GM18858 (cell line): ENCODE measurements around the gene MYBBP1A.

Experiments used
- ATAC-seq: cut with Tn5 transposase; IDR thresholded peaks from one replicate; pipeline ENCODE4 v1.9.1; 2021; ENCODE audit not compliant: unreplicated experiment

MYBBP1A gene

DNA sequence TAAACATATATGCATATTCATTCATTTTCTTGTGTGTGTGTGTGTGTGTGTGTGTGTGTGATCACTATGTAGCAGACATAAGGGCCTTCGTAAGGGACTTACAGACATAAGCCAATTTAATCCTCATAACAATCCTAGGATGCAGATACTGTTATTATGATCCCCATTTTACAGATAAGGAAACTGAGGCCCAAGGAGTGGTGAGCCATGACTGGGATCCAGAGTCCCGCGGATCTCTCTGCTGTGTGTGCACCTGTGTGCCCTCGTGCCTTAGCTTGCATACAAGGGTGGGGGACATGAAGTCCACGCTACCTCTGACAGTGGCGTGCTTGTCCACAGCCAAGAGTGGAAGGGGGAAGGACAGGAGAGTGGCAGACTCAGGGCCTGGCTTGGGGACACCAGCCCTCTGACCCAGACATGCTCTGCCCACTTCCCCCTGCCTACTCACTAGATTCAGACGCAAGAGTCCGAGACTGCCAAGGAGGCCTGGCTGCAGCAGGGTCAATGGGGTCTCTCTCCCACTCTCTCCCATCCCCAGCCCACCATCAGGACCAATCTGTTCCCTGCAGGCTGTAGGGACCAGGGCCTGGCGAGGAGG is 19.4 kb upstream of the MYBBP1A start:
- ATAC-seq = no peak

DNA sequence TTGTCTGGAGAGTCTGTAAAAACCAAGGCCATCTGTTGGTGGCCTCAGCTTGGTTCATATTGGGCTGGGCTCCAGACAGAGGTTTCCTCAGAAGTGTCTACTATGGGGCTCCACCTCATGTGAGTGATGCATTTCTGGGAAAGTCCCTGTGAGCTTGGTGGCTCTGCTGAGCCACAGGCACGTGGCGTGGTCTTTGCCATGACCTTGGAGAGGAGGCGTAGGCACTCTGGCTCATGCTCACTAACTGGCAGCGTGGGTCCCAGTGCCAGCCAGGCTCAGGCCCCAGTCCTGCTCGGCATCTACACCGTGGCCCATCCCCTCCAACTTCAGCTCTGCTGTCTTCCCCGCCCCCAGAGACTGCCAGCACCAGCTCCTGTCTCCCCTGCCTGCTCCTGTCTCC is 18.5 kb upstream of the MYBBP1A start:
- no peak for ATAC-seq

DNA sequence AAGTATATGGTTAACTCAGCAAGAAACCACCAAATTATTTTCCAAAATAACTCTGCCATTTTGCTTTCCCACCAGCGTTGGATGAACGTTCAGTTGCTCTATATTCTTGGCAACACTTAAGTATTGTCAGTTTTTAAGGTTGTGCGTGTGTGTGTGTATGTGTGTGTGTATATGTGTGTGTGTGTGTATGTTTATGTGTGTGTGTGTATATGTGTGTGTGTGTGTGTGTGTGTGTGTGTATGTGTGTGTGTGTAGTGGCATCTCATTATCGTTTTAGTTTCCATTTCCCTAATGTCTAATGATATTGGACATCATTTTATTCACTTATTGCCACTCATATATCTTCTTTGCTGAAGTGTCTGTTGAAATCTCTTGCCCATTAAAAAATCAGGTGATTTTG is 17.9 kb upstream of the MYBBP1A start:
- ATAC-seq = no peak

DNA sequence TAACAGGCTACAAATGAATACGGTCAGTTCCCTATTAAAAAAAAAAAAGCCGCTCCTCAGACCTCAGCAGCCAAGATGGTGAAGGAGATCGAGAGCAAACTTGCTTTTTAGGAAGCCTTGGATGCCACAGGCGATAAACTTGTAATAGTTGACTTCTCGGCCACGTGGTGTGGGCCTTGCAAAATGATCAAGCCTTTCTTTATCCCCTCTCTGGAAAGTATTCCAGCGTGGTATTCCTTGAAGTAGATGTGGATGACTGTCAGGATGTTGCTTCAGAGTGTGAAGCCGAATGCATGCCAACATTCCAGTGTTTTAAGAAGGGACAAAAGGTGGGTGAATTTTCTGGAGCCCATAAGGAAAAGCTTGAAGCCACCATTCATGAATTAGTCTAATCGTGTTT is 16.9 kb upstream of the MYBBP1A start:
- no peak for ATAC-seq

DNA sequence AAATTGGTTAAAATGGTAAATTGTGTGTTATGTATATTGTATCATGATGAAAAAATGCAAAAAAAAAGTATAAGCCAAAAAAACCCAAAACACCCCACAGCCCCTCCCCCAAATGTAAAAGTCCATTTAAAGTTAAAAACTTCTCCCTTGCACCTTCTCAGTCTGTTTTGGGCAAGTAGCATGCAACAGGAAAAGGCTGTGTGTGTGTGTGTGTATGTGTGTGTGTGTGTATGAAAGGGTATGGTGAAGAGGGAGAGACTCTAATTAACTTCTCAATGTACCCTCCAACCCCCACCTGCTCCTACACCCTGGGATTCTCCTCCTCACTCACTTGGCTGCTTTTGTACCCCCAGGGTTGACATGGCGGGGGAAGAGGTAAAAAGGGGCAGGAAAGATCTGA is 14.4 kb upstream of the MYBBP1A start:
- ATAC-seq = no peak

DNA sequence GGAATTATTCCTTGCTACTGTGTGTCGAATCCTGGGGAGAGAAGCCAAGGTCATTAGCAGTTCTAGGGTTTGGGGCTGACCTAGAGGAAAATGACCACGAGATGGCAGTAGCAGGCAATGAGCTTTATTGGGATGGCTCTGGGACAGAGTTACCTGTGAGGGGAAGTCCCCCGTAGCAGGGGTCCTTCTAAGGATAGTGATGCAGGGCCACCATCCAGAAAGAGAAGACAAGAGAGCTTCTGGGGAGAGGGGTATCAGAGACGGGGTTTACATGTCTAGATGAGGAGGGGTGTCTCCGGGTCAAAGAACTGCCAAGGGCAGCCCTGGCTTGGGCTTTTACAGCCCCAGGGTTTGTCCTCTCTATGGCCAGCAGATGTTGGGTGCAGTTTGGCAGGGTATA is 11.6 kb upstream of the MYBBP1A start:
- ATAC-seq = no peak

DNA sequence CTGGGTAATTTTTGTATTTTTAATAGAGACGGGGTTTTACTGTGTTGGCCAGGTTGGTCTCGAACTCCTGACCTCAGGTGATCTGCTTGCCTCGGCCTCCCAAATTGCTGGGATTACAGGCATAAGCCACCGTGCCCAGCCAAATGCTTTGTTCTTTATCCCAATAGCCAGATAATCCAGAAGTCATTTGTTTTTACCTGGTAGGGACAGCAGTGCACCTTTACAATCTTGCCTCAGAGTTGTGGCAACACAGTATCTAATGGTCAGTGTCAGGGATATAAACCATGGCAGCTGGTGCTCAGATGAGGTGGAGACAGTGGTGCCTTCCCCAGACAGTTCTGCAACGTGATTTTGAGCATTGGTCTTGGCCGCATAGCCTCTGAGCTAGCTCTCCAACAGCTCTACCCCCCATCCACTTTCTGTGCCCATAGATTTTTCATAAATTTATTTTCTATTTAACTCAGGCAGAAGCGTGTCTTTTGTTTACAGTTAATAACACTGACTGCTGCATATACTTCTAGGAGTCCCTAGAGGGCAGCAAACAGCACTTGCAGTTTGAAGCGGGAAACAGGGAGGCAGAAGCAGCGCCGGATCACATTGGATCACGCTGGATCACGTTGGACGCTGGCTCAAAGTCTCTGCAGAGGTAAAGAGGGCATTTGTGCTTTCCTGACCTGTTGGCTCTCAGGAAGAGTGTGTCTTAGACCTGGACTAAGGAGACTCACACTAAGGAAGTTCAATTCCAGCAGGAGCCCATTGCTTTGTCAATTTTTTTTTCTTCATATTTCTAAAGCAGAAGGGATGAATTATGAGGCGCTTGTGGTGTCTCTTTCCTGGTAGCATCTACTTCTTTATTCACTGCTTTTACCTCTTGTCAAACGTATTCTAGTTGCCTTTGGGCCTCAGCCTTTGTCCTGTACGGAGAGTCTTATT is 10.3 kb upstream of the MYBBP1A start:
- ATAC-seq = no peak

DNA sequence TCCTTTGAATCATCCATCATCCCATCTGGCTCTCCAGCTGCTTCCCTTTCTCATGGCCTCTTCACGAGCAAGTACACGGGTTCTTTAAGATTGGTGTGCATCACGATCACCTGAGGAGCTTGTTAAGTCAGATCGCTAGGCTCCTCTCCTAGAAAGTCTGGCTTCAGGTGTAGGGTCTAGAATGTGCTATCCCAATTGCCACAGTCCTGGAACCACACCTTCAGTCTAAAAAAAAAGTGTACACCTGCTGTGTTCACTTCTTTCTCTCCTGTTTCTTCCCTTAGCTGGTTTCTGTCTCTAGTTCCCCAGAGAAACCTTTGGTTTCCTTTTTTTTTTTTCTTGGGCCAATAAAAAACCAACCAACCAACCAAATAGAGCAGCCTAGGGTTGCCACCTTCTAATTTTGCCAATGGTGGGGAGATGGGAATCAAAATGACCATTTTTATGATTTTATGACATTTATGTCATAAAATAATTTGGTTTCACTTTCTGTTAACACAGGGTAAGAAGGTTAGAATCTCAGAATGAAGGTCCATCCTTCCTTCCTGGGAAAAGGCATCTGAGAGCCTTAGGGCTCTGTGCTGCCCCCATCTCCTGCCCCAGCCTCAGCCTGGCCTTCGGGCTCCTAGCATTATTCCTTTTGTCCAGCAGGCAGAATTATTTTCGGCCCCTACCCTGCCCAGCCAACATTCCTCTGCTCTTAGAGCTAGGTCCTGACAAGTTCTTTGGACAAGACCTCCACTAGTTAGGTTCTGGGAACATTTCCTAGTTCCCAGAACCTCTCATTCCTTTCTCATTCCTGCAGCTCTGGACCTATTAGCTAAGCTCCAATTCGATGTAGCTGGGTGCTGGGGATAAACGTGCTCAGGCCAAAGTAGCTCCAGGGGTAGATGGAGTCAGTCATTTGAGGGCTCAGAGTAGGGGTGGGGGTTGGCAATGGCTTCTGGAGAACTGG is 7.1 kb upstream of the MYBBP1A start:
- ATAC-seq = no peak

DNA sequence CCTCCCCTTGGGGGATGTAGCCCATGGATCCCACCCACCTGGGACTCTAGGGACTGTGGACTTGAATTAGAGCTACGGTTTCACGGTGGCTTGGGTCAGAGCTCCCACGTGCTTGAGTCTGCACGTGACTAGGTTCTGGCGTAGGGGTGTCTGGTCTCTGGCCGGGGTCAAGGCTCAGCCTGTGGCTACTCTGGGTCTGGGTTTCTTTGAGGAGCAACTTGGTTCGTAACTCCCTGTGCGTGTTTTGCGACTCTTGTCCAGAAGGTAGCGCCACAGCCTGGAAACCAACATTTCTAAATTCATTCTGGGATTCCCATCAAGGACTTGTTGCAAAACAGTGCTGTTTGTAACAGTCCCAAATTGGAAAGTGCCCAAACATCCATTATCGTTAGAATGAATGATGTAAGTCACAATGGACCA is 5.7 kb upstream of the MYBBP1A start:
- no peak for ATAC-seq

DNA sequence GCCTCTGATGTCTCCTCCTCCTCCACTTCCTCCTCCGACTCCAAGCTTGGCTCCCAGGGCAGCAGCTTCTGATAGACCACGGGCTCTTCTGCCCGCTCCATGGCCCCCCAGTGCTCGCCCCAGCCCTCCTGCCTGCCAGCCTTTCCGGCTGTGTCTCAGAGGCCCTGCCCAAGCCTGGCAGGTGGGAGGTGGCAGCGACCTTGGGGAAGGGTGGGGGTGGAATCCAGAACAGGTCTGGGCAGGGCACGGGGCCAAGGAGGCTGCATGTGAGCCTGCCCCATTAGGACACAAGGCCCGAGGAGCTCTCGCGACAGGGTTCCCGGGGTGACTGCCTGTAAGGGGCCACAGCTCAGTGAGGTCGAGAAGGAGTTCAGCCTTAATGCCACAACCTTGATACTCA is 5.2 kb upstream of the MYBBP1A start, which contains the start of gene GGT6:
TSS of gene GGT6 (minus strand) at position 157 of the 400 bp plus-strand sequence. CDS start at position 101, 56 bp downstream.
- ATAC-seq = no peak

DNA sequence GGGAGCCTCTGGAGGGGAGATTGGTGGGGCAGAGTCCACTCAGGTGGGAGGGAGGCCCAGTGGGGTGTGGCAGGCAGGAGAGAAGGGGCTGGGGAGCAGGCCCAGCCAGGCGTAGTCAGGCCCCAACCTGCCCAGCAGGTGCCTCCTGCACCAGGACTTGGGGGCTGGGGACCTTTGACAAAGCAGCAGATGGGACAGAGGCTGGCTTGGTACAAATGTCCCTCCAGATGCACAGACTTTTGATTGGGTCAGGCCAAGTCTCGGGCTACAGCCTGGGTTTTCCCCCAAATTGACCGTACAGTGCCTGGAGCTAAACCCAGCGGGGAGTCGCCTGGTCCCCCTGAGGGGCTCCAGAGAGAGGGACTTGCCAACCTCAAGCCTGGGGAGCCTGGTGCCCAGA is 4.8 kb upstream of the MYBBP1A start:
- no peak for ATAC-seq

DNA sequence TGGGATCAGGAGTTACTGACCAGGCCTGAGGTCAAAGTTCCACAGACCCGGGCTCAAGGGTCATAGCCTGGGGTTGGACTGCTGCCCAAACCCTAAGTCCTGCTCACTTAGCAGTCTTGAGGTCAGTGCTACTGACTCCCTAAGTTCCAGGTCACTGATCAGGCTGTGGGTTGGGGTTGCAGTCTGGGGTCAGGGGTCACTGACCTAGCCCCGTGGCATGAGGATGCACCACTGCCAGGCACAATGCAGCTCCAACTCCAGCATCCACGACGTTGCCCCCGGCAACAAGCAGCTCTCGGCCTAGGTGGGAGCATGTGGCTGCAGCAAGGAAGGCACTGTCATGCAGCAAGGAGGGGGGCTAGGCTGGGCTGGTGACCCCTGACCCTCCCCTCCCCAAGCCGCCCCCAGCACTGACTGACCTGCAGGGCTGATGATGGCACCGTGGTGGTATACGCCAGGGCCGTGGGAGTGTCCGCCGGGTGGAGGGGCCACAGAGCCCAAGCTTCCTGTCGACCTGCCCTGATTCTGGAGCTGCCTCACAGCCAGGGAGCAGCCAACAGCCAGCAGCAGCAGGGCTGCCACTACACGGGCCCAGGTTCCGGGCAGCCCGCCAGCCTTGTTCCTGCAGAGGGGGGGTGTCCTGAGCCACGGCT is 4.1 kb upstream of the MYBBP1A start:
- ATAC-seq = no peak

DNA sequence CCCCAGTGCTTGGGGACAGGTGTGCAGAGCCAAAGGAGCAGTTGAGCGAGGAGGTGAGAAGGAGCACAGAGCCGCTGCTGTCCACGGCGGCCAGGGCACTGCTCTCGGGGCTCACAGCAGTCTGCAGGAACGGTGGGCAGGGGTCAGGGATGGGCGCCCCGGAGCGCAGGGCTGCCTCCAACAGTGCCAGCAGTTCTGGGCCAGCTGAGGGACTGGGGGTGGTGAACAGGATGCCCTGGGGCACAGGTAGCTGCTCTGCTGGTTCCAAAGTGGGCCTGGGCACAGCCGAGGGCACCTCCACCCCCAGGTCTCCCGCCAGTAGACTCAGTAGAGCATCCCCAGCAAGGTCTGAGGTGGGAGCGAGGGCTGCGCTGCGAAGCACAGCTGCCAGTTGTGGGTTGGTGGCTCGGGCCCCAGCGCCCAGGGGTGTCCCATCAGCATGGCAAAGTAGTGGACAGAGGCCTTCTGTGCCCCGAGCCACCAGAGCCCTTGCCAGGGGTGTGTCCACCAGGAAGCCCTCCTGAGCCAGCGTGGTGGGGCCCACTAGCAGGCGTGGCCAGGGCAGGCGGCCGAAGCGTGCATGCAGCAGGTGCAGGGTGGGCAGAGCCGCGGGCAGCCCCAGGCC is 3.3 kb upstream of the MYBBP1A start:
- ATAC-seq = no peak

DNA sequence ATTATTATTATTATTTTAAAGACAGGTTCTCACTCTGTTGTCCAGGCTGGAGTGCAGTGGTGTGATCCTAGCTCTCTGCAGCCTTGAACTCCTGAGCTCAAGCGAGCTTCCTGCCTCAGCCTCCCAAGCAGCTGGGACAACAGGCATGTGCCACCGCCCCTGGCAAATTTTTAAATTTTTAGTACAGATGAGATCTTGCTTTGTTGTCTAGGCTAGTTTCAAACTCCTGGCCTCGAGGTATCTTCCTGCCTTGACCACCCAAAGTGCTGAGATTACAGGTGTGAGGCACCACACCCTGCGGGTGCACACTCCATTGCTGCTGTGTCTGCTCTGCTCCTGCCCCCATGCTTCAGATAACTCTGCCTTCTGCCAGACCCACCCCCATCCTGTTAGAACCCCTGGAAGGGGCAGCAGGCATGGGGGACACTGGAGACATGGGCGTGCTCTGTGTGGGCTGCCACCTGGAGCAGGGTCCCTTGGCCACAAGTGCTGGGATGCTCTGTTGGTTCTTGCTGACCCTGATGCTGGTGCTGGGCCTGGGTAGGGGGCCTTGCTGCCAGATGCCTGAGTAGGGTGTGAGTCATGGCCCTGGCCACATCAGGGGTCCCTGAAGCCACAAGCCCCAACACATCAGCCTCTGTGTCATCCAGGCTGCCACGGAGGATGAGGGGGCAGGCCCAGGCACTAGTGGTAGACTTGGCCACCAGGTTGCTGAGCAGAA is 2.6 kb upstream of the MYBBP1A start:
- no peak for ATAC-seq

DNA sequence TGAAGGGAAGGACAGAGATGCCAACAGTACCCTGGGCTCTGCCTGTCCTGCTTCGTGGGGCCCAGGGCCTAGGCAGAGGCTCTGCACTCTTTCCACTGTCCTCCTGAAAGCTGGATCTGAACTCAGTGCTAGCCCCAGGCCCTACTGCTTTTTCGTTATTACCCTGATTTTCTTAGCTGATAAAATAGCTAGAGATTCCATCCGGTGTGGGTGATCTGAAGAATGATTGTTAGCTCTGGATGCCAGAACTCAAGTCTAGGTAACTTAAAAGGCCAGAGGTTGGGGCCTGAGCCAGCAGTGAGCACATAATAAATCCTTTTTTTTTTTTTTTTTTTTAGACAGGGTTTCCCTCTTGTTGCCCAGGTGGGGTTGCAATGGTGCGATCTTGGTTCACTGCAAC is 1.8 kb upstream of the MYBBP1A start:
- ATAC-seq = no peak

DNA sequence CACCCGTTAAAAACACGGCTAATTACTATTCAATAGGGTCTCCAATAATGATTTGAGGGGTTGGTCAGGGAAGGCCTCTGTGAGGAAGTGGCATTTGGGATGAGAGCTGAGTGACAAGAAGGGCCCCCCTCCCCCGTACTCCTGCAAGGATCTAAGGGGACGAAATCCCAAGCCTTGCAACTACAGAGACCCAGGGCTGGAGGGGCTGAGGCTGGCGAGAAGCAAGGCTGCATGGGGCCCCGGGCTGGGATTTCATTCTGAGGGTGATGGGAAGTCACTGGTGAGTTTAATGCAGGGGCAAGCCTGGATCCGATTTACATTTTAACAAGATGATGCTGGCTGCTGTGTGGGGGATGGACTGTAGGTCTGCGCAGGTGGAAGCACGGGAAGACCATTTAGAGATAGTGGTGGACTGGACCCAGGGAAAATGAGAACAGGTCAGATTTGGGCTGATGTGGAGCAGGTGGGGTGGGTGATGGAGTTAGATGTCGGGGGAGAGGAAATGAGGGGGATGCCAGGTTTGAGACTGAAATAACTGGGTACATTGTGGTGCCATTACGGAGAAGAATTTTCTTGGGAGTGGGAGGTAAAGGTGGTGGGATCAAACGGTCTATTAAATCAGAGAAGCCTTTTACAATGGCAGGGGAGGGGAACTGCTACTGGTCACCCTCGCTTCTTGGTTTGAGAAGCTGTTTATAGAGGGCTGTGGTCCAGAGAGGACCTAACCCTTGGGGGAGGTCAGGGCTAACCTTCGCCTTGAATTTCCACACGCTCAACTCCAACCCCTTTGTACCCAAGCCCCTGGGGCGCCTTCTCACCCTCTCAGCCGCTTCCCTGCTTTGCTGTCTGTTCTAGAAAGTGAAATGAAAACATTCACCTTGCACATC is 932 bp upstream of the MYBBP1A start:
- ATAC-seq = no peak

DNA sequence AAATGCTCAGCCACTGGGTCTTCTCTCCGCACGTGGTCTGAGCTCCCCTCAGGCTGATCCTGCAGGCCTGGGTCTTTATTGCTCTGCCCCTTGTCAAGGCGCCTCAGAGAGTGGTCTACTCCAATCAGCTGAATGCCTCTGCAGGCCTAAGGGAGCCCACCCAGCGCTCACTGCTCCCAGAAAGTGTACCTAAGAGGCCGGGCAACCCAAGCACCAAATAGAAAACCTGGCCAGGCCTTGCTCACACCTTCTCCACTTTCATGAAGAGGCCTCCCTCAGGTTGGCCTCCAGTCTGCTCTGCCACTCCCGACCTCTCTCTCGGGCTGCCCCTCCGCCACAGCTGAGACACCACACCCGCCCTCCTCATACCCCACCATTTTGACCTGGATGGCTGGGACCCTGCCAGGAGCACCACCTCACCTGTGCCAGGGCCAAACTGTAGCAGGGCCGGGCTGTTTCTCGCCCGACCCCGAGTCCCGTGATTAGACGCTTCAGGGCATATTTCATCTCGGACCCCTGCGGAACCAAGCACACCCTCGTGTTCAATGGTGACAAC is 665 bp downstream of the MYBBP1A start:
- ATAC-seq = no peak

DNA sequence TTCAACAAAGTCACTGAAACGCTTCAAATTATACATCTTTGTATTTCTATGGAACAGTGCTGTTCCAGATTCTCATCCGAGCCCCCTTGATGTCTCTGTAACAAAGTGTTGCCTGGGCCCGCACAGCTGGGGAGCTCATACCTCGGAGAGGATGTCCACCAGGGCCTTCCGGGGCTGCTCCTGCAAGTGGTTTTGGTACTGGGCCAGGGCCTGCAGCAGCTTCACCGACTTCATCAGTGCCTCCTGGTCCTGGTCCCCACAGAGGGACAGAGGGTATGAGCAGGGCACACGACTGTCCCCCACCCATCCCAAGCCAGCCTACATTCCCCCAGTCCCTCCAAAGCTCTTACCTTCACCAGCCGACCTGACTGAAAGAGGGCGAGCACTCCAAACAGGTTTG is 1.5 kb downstream of the MYBBP1A start:
- ATAC-seq = no peak
